Measurements from ENCODE around the gene VEPH1.

The VEPH1 gene

DNA sequence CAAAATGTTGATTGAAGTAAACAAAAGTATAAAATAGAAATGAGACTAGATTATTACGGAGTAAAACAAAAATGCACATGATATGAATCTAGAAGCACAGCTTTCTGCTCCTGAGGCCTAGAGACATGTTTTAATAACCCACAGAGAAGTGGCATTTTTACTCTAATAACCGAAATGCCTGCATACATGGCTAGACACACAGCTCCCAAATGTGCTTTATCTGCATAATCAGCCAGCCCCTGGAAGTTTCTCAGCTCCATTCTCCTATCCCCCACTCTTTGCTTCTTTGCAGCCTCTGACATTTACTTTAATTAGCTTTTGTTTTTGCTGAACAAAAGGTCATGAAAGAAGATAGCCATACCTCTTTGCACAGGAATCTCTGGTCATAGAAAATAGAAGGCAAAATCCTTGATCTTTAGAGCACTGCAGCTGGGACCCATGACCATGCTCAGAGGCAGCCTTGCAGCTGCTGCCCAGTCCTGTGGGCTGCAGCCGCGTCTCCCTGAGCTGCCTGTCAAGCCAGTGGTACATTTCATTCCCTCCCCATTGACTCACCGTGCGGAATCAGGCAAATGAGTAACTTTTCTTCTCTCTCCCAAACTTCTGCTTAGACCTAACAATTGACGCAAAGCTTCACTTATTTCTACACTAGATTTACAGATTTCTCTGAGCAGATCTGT lies at the start of gene VEPH1:
TSS of gene VEPH1 (minus strand) at position 501 of the 680 bp plus-strand sequence. CDS start 8,067 bp downstream, outside the sequence.
- no peak for DNase-seq (ENCODE audit: low spot score)

- DNase-seq (ENCODE audit: low spot score), result no peak
Measured at GRCh38 chr3:157551961-157552360, 48.7 kb upstream of the VEPH1 start.

- no peak for DNase-seq (ENCODE audit: low spot score)
Measured at GRCh38 chr3:157549498-157549897, 46.3 kb upstream of the VEPH1 start.

DNA sequence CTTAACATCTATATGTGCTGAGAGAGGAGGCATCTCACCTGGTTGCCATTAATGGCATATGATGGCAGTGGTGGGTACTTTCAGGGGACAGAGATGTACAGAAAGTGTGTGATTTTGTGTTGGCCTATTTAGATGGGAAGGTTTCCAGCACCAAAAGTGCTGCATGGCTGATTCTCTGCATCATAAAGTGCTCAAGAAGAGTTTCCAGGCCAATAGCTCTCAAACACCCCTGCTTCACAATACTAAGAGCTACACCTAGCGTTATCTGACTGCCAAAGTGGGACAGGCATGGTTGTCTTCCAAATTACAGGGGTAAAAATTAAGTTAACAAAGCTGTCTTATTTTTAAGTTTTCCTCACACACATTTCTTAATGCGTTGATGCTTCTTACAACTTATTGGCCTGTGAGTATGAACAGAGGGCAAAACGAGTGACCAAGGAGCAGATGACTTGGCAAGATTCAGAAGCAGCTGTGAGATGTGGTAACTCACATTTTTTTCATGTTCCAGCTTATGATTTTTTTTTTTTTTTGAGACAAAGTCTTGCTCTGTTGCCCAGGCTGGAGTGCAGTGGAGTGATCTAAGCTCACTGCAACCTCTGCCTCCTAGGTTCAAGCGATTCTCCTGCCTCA lies 41.4 kb upstream of the VEPH1 start:
- DNase-seq (ENCODE audit: low spot score), result no peak

- no peak for DNase-seq (ENCODE audit: low spot score)
Measured at GRCh38 chr3:157543501-157544035, 40.4 kb upstream of the VEPH1 start.

DNA sequence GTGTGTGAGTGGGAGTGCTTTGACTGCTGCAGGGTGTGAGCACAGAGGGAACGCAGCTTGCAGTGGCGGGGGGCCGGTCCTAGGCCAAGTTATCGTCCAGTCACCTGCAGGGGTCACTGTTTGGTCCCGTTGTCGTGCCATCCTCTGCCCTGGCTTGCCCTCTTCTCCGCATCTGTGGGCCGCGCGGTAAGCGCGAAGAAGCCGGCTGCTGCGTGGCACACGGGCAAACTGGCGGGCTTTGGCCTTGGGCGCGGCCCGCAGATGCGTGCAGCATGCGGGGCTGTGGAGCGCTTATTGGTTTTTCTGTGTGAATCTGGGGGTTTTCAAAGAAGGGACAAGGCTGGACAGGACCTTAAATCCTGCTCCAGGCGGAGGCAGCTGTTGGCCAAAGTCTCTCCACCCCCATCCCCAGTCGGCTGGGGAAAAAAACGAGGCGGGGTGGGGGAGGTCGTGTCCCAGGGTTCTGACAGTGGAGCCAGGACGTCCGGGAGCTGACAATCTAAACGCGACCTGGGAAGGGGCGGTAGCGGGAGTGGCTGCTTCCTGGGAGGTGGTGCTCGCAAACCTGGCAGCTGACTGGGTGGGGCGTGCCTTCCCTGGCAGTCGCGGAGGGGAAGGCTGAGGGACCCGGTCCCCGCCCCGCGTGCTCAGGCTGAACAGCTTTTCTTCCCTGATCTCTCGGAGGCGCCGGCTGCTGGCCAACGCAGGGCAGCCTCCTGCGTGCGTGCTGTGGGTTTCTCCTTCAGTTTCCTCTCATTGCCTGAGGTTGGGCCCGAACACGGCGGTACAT lies 39.7 kb upstream of the VEPH1 start:
- DNase-seq (ENCODE audit: low spot score), result no peak

DNA sequence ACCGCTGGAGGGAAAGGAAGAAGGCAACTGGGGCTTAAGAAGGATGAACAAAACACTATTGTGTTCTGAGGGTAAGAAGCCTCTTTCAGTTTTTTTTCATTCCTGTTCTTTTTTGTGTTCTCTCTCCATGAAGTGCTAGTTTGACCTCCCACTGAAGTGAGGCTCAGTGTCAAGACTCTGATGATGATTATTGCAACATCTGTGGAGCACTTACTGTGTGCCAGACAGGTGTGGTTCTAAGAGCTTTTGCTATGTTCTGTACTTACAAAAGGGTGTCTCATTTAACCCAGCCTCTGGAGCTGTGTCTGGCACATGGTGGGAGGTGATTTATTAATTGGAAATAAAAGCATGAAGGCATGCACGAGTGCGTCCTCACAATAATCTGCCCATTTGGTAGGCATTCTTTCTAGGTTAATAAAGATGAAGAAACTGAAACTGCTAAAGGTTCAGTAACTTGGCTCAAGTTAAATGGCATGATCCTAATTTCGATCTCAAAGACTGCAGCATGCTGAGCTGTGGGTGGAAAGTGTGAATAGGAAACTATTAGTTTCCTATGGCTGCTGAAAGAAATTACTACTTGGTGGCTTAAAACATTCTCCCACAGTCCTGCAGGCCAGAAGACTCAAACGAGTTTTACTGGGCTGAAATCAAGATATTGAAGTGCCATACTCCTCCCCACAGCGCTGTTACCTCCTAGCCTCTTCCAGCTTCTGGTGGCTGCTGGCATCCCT lies 38.5 kb upstream of the VEPH1 start:
- DNase-seq (ENCODE audit: low spot score), result no peak

DNA sequence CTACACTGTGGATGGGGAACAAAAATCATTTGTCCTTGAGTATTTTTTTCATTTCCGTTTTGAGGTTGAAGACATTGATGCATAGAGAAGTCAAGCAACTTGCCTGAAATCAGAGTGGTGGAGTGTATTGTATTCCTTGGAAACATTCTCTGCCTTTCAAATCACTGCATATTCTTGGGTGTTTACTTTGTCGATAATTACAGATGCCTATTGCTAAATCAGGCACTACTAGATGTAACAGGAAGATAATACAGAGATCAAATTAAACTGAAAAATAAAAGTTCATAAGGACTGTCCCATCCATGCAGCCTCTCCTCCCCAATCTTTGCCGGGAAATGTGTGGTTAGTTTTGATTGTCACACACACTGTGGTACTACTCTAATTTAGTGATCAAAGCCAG lies 37.4 kb upstream of the VEPH1 start:
- DNase-seq (ENCODE audit: low spot score), result no peak

- DNase-seq (ENCODE audit: low spot score), result no peak
Measured at GRCh38 chr3:157535667-157536066, 32.5 kb upstream of the VEPH1 start.

DNA sequence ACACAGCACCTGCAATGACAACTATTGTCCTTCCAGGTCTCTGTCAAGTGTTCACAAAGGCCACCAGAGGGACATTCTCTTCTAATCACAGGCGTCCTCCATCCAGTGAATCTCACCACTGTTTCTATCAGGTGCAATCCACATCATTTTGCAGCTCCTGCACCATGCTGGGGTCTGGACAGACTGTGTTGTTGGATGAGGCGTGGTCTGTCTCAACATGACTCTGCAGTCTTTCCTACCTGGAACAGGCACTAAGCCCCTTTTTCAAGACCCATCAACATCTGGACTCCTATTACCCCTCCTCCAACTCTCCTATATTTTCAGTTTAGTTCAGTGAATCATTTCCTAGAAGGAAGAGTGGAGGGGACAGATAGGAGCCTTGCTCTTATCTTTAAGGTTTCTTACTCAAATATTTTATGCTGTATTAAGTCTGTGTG lies 31.5 kb upstream of the VEPH1 start:
- no peak for DNase-seq (ENCODE audit: low spot score)

GRCh38 chr3:157533298-157534070 lies 30.3 kb upstream of the VEPH1 start:
- no peak for DNase-seq (ENCODE audit: low spot score)

DNA sequence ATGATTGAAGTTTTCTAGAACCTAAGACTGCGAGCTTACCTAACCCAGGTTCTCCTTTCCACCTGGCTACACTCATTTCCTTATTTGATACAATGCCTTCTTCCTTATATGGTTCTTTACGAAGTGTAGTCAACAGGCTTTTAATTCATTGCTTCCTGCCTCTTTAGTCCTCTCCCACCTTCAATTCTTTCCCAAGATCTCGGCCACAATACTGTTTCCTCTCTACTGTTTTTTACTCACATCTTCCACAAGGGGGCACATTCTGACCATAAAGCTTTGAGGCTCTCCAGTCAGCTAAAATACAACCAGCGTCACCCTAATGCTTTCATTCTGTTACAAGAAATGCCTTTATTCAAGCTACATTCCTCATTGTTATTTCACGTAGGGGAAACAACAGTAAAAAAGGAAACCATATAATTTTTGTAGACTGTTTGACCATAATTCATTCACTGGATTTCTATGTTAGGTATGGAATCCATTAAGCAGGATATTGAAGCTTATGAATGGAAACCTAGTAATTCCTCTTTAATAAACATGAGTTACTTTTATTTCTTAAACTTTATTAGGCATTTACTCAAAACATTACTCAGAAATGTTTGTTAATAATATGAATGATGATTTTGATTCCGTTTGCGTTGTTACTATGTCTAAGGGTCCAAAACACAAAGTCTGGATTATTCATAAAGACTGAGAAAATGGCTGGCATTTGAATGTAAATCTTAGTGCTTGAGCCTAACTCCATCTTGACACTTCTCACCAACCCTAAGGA lies 29.5 kb upstream of the VEPH1 start:
- DNase-seq (ENCODE audit: low spot score), result peak; percentile 25

DNA sequence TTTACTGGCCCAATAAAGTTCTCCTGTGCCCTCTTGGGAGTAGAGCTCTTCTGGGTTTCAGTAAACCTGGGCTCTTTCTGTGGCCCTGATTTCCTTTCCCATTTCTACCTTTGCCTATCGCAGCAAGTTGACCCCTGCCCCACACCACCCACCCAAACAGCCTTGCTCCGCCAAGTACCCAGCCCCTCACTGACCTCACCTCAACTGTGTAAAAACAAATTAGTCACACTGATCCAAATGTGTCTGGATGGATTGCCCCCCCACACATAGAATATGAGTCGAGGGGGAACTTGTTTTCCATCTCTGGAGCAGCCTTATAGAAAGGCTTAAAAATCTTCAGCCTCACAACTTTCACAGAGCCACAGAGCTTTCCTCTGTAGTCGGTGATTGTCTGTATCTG lies 28.6 kb upstream of the VEPH1 start:
- no peak for DNase-seq (ENCODE audit: low spot score)

GRCh38 chr3:157531301-157531660 lies 28.1 kb upstream of the VEPH1 start:
- DNase-seq (ENCODE audit: low spot score), result no peak

DNA sequence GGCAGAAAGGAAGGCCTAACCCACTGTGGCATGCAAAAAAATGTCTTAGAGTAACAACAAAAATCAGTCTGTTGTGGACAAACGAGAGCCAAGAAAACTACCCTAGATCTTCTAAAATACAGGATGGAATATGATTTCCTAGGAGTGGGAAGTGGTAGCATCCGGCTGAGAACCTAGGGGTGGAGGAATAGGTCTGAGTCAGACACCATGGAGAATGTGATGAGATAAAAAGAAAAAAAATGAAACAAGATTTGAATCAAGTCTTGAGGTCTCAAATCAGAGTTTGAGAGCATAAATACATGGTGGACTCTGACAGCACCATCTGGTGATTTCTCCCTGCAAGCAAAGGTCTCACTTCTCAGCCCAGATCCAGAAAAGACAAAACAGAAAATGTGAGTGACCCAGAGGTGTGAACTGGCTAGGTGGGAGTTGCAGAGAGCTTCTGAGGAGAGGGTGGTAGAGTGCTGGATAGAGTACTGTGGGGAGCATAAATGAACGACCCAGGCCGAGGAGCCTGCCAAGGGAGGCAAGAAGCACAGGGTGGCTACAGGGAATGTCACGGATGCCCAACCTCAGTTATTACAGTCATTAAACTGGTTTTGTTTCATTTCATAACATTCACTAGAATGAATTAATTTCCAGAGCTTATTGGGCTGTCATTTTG lies 27.6 kb upstream of the VEPH1 start:
- DNase-seq (ENCODE audit: low spot score), result no peak

DNA sequence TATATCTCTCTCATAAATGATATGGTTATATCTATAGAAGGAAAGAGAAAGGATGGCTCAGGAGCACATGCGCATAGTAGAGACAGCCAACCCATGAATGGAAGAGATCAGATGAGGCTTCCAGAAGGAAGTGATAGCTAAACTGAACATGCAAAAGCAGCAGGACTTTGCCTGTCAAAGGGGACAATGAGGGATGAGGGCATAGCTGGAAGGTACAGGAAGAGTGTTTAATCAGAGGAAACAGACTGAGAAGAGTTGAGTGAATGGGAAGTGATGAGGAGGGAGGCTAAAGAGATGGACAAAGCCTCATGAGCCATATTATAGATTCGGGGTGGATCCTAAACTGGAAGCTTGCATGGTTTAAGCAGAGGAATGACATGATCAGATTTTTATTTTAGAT lies 26.5 kb upstream of the VEPH1 start:
- no peak for DNase-seq (ENCODE audit: low spot score)

DNA sequence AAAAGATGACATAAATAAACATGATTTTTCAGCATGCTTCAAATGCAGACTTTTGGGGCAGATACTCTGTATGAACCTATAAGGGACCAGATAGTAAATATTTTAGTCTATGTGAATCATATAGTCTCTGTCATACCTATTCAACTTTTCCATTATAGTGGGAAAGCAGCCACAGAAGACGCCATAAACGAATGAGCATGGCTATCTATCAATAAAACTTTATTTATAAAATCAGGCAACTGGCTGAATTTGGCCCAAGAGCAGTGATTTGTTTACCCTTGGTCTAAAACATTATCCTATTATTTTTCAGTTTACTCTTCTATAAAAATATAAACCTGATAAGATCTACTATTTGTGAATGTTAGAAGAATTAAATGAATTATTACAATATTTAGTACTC lies 25.9 kb upstream of the VEPH1 start:
- no peak for DNase-seq (ENCODE audit: low spot score)

GRCh38 chr3:157527131-157527881 lies 24.1 kb upstream of the VEPH1 start:
- DNase-seq (ENCODE audit: low spot score), result no peak

DNA sequence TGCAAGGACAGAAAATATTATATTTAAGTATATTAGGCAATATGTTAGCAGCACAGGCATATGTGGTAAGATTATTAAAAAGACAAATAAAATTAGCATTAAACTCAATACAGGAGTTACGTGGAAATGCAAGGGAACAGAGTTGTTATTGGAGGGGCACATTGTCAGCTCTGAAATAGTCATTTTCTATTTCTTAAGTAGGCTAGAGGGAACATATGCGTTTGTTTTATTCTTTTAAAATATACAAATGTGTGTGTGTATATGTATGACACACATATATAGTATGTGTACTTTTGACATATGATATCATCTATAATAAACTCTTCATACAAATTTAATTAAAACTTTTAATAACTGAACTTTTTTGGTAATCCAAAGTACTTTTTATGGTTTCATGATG lies 22.8 kb upstream of the VEPH1 start:
- DNase-seq (ENCODE audit: low spot score), result no peak
